ENCODE data around the gene P2RX6.

Gene P2RX6

DNA sequence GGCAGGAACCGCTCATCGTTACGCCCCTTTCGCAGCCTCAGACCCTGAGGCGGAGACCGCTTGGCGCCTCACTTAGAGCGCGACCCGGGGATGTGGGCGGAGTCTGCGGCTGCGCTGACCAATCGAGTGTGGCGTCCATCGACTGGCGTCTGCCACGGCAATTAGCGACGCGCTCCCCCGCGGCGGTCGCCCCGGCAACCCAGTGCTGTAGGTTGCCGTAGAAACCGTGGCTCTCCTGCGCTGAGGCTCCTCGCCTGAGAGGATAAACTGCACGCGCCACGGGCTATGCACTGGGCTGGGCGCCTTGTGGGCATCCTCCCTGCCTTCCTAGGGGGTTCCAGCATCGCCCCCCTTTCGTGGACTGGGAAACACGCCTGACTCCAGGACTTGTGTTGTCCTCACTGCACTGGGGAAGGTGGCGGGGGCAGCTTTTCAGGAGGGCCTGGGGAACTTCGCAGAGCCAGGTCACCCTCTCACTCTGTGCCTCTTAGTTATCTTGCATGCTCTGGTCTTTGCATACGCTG lies 701 bp upstream of the P2RX6 start:
- peak; percentile 74 to 86 for DNase-seq

- no peak for DNase-seq
Observed at GRCh38 chr22:21015466-21016006, 571 bp downstream of the P2RX6 start.

- DNase-seq: no peak
Observed at GRCh38 chr22:21016644-21017420, 1.9 kb downstream of the P2RX6 start.

DNA sequence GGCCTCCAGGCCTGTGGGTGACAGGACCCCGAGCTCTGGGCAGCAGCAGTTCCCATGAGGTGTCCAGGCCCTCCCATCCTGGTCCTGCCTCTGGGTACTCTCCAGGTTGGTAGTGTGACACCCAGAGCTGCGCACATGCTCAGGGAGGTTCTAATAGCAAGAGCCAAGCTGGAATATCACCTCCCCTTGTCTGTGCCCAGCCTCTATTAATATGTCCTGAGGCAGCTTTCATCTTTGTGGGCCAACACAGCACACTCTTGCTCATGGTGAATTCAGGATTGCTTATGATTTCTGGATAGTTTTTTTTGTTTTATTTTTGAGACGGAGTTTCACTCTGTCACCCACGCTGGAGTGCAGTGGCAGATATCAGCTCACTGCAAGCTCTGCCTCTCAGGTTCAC lies 3.3 kb downstream of the P2RX6 start:
- DNase-seq: no peak

GRCh38 chr22:21020802-21021429 lies 6.0 kb downstream of the P2RX6 start:
- no peak for DNase-seq

DNA sequence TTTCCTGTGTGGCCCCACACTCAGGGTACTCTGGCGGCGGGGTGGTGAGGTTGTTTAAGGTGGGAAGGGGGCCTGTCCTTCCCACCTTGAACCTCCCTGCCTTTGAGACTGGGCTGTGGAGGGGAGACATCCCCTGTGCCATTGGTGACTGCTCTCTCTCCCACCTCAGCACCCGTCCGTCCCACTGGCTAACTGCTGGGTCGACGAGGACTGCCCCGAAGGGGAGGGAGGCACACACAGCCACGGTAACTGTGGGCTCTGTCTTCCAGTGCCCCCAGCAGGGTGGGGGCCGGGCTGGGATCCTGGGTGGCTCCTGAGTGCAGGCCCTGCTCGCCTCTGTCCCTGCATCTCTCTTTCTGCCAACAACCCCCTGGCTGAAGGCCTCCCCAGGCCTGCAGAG lies 7.5 kb downstream of the P2RX6 start:
- no peak for DNase-seq

- no peak for DNase-seq
Observed at GRCh38 chr22:21022955-21023614, 8.1 kb downstream of the P2RX6 start.

GRCh38 chr22:21025266-21025665 lies 10.3 kb downstream of the P2RX6 start:
- DNase-seq: no peak

DNA sequence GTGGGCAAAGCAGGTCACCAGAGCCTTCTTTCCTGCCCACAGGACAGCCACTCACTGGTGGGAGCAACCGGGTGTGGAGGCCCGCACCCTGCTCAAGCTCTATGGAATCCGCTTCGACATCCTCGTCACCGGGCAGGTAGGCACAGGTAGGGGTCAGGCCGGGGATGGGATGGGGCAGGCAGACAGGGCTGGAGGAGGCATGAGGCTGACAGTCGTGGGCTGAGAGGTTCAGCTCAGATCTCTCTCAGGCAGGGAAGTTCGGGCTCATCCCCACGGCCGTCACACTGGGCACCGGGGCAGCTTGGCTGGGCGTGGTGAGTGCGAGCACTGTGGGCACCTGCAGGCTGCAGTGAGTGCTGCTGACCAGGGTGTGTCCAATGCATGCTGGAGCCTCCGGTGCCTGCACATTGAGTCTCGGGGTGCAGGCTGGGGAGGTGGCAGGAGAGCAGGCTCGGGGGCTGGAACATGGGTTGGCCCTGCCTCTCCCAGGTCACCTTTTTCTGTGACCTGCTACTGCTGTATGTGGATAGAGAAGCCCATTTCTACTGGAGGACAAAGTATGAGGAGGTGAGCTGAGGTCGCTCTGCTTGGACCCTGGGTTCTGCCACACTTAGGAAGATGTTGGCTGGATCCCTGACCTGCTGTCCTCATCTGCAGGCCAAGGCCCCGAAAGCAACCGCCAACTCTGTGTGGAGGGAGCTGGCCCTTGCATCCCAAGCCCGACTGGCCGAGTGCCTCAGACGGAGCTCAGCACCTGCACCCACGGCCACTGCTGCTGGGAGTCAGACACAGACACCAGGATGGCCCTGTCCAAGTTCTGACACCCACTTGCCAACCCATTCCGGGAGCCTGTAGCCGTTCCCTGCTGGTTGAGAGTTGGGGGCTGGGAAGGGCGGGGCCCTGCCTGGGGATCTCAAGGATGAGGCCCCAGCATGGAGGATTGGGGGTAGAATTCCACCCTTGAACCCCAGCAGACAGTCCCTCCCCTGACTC lies 11.1 kb downstream of the P2RX6 start:
- no peak for DNase-seq

- no peak for DNase-seq
Observed at GRCh38 chr22:21026783-21027692, 12.1 kb downstream of the P2RX6 start.

DNA sequence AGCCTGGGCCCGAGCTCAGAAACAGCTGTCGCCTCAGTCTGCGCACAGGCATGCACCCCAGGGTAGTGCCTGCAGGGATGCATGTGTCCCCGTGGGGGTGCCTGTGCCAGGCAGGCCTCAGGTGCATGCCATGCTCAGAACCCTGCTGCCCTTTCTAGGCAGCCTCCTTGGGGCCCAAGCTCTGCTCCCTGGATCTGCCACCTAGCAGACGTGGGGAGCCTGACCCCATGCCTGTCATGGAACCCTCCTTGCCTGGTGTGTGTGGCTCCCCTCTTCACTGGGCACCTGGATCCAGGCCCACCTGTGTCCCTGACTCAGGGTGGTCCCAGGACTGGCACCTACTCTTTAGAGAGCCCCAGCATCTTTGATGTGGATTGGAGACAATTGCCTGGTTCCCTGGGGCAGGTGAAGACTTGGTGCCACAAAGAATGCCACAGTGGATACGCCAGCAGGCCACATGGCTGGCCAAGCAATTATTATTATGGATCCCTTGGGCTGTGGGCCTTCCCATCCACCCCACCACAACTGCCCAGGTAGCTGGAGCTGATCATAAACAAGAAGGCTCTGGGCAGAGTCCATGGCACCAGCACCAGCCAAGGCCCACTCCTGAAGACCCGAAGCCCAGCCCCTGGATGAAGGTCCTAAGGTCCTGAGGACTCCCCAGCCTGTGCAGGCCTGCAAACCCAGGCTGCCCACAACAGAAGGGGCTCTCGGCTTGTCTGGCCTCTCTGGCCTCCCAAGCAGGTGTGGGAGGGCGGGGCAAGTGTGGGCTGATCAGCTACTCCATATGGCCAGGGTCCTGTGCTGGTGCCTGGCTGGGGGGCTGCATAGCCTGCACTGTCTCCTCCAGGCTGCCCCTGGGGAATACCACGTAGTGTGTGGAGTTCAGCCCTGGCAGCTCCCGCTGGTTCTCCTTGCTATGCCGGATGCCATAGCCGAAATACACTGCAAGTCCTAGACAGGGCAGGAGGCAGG lies 13.6 kb downstream of the P2RX6 start:
- DNase-seq: no peak

DNA sequence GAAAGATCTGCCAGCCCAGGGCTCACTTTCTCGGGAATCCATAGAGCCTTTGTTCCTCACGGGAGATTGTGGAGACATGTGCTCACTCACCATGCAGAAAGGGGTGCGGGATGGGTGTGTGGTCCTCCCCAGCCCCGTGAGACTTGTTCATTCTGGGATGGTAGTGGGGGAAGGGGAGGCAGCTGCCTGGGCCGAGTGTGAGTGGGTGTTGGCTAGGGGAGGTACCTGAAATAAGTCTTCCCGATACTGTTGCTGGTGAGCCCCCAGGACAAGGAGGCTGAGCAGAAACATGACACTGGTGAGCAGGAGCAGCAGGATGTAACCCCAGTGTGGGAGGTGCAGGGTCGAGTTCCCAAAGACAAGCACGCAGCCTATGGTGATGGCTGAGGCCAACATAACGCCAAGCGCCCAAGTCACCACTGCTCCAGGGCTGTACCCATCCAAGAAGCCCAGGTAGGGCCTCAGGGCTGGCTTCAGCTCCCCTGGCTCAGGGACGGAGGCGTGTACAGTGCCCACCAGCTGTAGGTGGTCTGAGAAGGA lies 14.6 kb downstream of the P2RX6 start:
- no peak for DNase-seq

- DNase-seq: no peak
Observed at GRCh38 chr22:21030032-21030431, 15.1 kb downstream of the P2RX6 start.

GRCh38 chr22:21030621-21031544 lies 15.9 kb downstream of the P2RX6 start:
- no peak for DNase-seq

- DNase-seq: no peak
Observed at GRCh38 chr22:21031545-21032036, 16.6 kb downstream of the P2RX6 start.

- no peak for DNase-seq
Observed at GRCh38 chr22:21032037-21032867, 17.3 kb downstream of the P2RX6 start, which contains the start of gene SLC7A4. Gene SLC7A4, minus strand, starts transcription at chr22:21032561. Its CDS starts 749 bp downstream, at chr22:21031812.

All from inflammatory macrophage (primary cell).